ENCODE data around the gene VCAM1.
A peak's percentile ranks its signal among the peaks of the same experiment; 100 is the strongest.
"Not testable (repeated sequence)": the region's sequence is repeated elsewhere in the genome, so short reads cannot be mapped to it uniquely, and the experiment has no call there.

Gene VCAM1

GRCh38 chr1:100719490-100719889 is at the start of gene VCAM1:
Gene VCAM1, plus strand, starts transcription at chr1:100719742. Its CDS starts 119 bp downstream, at chr1:100719861.
- DNase-seq: no peak

- DNase-seq: no peak
Observed at GRCh38 chr1:100670083-100670482, 49.5 kb upstream of the VCAM1 start.

- peak; percentile 5 for DNase-seq
Observed at GRCh38 chr1:100671601-100672000, 47.9 kb upstream of the VCAM1 start.

GRCh38 chr1:100683448-100684349 is 35.8 kb upstream of the VCAM1 start:
- peak; percentile 52 to 84 for DNase-seq

- peak in 1 of 2 donors; percentile 21 for DNase-seq
Observed at GRCh38 chr1:100699744-100700143, 19.8 kb upstream of the VCAM1 start.

GRCh38 chr1:100700586-100700985 is 19.0 kb upstream of the VCAM1 start:
- DNase-seq: no peak

GRCh38 chr1:100703052-100703451 is 16.5 kb upstream of the VCAM1 start:
- no peak for DNase-seq

- no peak for DNase-seq
Observed at GRCh38 chr1:100703716-100704115, 15.8 kb upstream of the VCAM1 start.

- DNase-seq: no peak
Observed at GRCh38 chr1:100704473-100704872, 15.1 kb upstream of the VCAM1 start.

GRCh38 chr1:100706296-100706695 is 13.2 kb upstream of the VCAM1 start:
- no peak for DNase-seq

GRCh38 chr1:100706856-100707255 is 12.7 kb upstream of the VCAM1 start:
- no peak for DNase-seq

- no peak for DNase-seq
Observed at GRCh38 chr1:100708476-100709062, 11.0 kb upstream of the VCAM1 start.

- no peak for DNase-seq
Observed at GRCh38 chr1:100710906-100711682, 8.4 kb upstream of the VCAM1 start.

GRCh38 chr1:100713027-100713426 is 6.5 kb upstream of the VCAM1 start:
- not testable (repeated sequence) for DNase-seq

GRCh38 chr1:100713626-100714025 is 5.9 kb upstream of the VCAM1 start:
- no peak for DNase-seq

- DNase-seq: no peak
Observed at GRCh38 chr1:100714599-100714998, 4.9 kb upstream of the VCAM1 start.

- peak; percentile 16 to 35 for DNase-seq
Observed at GRCh38 chr1:100717218-100717617, 2.3 kb upstream of the VCAM1 start.

GRCh38 chr1:100718581-100718980 is 961 bp upstream of the VCAM1 start:
- peak; percentile 51 to 59 for DNase-seq

- DNase-seq: no peak
Observed at GRCh38 chr1:100720101-100720500, 559 bp downstream of the VCAM1 start.

GRCh38 chr1:100720751-100721150 is 1.2 kb downstream of the VCAM1 start:
- no peak for DNase-seq

GRCh38 chr1:100721526-100722207 is 2.1 kb downstream of the VCAM1 start:
- no peak for DNase-seq

GRCh38 chr1:100722221-100722620 is 2.7 kb downstream of the VCAM1 start:
- no peak for DNase-seq

GRCh38 chr1:100724281-100724680 is 4.7 kb downstream of the VCAM1 start:
- no peak for DNase-seq

All from inflammatory macrophage treated with lipopolysaccharide for 1 hour (primary cell).